ENCODE data around the gene RASSF8.

Gene RASSF8

GRCh38 chr12:25932971-25933370, 25.5 kb upstream of the RASSF8 start:
- in situ Hi-C loops (cut with HindIII; ENCODE audit: low sequenced_read_pairs), result no loop called here
- TF ChIP-seq CTCF (IDR thresholded peaks at IDR 0.05; ENCODE audit: low read depth, low read length), result no peak
- DNase-seq (ENCODE audit: low read depth, low spot score), result no peak
- no peak overlapping the region for H3K4me3 ChIP-seq (ENCODE audit: low read depth, low read length)

- TF ChIP-seq CTCF (IDR thresholded peaks at IDR 0.05; ENCODE audit: low read depth, low read length), result no peak
- no peak overlapping the region for H3K4me3 ChIP-seq (ENCODE audit: low read depth, low read length)
- no peak for DNase-seq (ENCODE audit: low read depth, low spot score)
- in situ Hi-C loops (cut with HindIII; ENCODE audit: low sequenced_read_pairs), result no loop called here
Observed at GRCh38 chr12:25934456-25934855, 24.0 kb upstream of the RASSF8 start.

GRCh38 chr12:25935355-25936144, 22.9 kb upstream of the RASSF8 start:
- DNase-seq (ENCODE audit: low read depth, low spot score), result no peak
- in situ Hi-C loops (cut with HindIII; ENCODE audit: low sequenced_read_pairs), result no loop called here
- no peak overlapping the region for H3K4me3 ChIP-seq (ENCODE audit: low read depth, low read length)
- TF ChIP-seq CTCF (IDR thresholded peaks at IDR 0.05; ENCODE audit: low read depth, low read length), result no peak

- DNase-seq (ENCODE audit: low read depth, low spot score), result no peak
- no peak for TF ChIP-seq CTCF (IDR thresholded peaks at IDR 0.05; ENCODE audit: low read depth, low read length)
- H3K4me3 ChIP-seq (ENCODE audit: low read depth, low read length), result no peak overlapping the region
- in situ Hi-C loops (cut with HindIII; ENCODE audit: low sequenced_read_pairs), result no loop called here
Observed at GRCh38 chr12:25937096-25937495, 21.4 kb upstream of the RASSF8 start.

GRCh38 chr12:25938581-25938980, 19.9 kb upstream of the RASSF8 start:
- no peak for DNase-seq (ENCODE audit: low read depth, low spot score)
- in situ Hi-C loops (cut with HindIII; ENCODE audit: low sequenced_read_pairs), result no loop called here
- TF ChIP-seq CTCF (IDR thresholded peaks at IDR 0.05; ENCODE audit: low read depth, low read length), result no peak

GRCh38 chr12:25939606-25940005, 18.9 kb upstream of the RASSF8 start:
- H3K4me3 ChIP-seq (ENCODE audit: low read depth, low read length), result no peak overlapping the region
- in situ Hi-C loops (cut with HindIII; ENCODE audit: low sequenced_read_pairs), result no loop called here
- DNase-seq (ENCODE audit: low read depth, low spot score), result no peak
- no peak for TF ChIP-seq CTCF (IDR thresholded peaks at IDR 0.05; ENCODE audit: low read depth, low read length)

More at GRCh38 chr12:25938581-25938980, 19.9 kb upstream of the RASSF8 start:
- H3K4me3 ChIP-seq (ENCODE audit: low read depth, low read length), result no peak overlapping the region

Measured in astrocyte of the spinal cord (primary cell).